ENCODE data around the gene SEC22B.
"Not testable (repeated sequence)": the region's sequence is repeated elsewhere in the genome, so short reads cannot be mapped to it uniquely, and the experiment has no call there.

SEC22B gene

DNA sequence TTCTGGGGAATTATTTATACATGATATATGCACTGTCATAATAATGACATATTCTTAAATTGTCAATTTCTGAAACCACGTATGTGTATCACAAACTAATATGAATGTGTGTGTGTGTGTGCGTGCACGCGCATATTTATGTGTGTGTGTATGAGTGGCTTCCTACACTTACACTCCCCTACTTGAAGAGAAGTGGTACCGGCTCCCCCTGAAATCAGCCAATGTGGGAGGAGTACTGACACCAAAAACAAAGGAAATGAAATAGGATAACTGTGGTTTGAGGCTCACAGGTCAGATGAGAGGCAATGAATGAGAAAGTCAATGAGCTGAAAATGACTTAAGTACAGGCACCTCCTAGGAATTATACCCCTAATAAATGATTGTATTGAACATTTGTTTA is 64.1 kb downstream of the SEC22B start:
- not testable (repeated sequence) for FAIRE-seq

GRCh38 chr1:120111771-120112170 is 64.5 kb downstream of the SEC22B start:
- not testable (repeated sequence) for FAIRE-seq

GRCh38 chr1:120111008-120111407 is 65.3 kb downstream of the SEC22B start:
- not testable (repeated sequence) for FAIRE-seq

- FAIRE-seq = not testable (repeated sequence)
Observed at GRCh38 chr1:120109656-120110055, 66.7 kb downstream of the SEC22B start.

DNA sequence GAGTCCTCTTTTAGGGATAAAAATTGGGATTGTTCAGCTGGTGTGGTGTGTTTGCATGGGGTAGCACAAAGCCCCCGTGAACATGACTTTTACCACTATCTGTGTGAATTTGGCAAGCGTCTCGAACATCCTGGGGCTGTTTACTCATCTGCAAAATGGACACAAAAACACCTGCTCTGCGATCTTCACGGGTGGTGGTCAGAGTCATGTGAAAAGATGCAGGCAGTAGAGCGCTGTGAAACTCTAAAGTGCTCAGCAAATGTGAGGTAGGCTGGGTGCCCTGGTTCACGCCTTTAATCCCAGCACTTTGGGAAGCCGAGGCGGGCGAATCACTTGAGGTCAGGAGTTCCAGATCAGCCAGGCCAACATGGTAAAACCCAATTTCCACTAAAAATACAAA is 67.1 kb downstream of the SEC22B start:
- FAIRE-seq = not testable (repeated sequence)

DNA sequence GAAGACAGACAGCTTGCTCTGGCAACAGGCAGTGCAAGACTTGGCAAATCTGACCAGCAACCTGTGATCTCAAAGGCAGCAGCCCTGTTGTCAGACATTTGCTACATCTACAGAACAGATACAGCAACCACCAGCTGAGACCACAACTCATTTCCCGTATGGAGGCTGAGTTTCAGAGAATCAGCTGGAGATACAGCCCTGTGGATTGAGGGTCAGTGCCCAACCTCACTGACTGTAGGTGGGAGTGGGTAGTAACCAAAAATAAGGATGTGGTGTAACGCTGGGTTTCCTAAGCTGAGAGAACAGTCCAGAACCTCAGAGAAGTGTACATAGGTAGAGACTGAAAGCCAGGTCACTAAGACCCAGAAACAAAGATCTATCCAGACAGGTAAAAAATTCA is 71.0 kb downstream of the SEC22B start:
- FAIRE-seq = not testable (repeated sequence)

GRCh38 chr1:120103768-120104167 is 72.6 kb downstream of the SEC22B start:
- not testable (repeated sequence) for FAIRE-seq

- not testable (repeated sequence) for FAIRE-seq
Observed at GRCh38 chr1:120101593-120101992, 74.7 kb downstream of the SEC22B start.

Measured in A204.1 (cell line).